Gastroesophageal sphincter (tissue), 3 donors: Measurements from ENCODE around the gene S100B.

Source experiments
- EP300 ChIP-seq: sonication (generic); formaldehyde crosslinking; IDR thresholded peaks from one replicate; pipeline ENCODE4 v1.6.1; 2017; ENCODE audit warnings: antibody characterized with exemption, mild to moderate bottlenecking
- POLR2A ChIP-seq, 2 donors: fragments of 450-650 bp; IDR thresholded peaks; one replicate each; pipeline ENCODE4 v1.6.1; 2017; ENCODE audit warnings: antibody characterized with exemption in 2 of 2, mild to moderate bottlenecking in 2 of 2, moderate library complexity in 1 of 2
- POLR2AphosphoS5 ChIP-seq: sonication (generic); formaldehyde crosslinking; IDR thresholded peaks from one replicate; pipeline ENCODE4 v1.6.1; 2017; ENCODE audit warnings: antibody characterized with exemption
- TF ChIP-seq, protein P1 (sequence below), 4 experiments: fragments of 200-600 bp in 2 of 4; fragments of 450-650 bp in 2 of 4; sonication (generic) in 1 of 4; IDR thresholded peaks; one replicate each; pipeline ENCODE4 v1.5.1; 2017 to 2019; ENCODE audit warnings: antibody characterized with exemption in 4 of 4, mild to moderate bottlenecking in 2 of 4, moderate library complexity in 2 of 4

GRCh38 chr21:46598581-46599572, 6.0 kb downstream of the S100B start:
- TF ChIP-seq, protein P1, sequence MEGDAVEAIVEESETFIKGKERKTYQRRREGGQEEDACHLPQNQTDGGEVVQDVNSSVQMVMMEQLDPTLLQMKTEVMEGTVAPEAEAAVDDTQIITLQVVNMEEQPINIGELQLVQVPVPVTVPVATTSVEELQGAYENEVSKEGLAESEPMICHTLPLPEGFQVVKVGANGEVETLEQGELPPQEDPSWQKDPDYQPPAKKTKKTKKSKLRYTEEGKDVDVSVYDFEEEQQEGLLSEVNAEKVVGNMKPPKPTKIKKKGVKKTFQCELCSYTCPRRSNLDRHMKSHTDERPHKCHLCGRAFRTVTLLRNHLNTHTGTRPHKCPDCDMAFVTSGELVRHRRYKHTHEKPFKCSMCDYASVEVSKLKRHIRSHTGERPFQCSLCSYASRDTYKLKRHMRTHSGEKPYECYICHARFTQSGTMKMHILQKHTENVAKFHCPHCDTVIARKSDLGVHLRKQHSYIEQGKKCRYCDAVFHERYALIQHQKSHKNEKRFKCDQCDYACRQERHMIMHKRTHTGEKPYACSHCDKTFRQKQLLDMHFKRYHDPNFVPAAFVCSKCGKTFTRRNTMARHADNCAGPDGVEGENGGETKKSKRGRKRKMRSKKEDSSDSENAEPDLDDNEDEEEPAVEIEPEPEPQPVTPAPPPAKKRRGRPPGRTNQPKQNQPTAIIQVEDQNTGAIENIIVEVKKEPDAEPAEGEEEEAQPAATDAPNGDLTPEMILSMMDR (IDR thresholded peaks at IDR 0.05): no peak
- TF ChIP-seq POLR2A (IDR thresholded peaks at IDR 0.05) (no peak), POLR2AphosphoS5 (peak; percentile 74), EP300 (no peak)
